ENCODE data around the gene COG3.

The COG3 gene

DNA sequence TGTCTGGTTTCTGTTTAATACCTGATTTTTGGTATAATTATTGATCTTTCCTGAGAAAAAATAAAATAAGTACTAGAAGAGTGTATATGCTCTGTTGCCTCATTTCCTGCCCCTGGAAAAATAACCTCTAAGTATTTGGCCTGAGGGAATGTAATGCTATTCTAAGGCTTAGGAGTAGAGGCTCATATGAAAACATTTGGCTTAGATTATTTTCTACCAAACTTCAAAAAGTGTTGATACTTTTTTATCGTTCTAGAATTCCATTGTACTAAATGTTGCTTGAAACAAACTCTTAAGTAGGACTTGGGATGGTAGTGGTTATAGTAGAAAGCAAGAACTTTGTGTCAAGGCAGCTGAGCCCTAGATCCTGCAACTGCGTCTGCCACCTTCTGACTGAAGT is 57.8 kb downstream of the COG3 start:
- no peak for TF ChIP-seq EZH2phosphoT487 (conservative IDR thresholded peaks at IDR 0.05; ENCODE audit: low read length)
- TF ChIP-seq, protein P1, sequence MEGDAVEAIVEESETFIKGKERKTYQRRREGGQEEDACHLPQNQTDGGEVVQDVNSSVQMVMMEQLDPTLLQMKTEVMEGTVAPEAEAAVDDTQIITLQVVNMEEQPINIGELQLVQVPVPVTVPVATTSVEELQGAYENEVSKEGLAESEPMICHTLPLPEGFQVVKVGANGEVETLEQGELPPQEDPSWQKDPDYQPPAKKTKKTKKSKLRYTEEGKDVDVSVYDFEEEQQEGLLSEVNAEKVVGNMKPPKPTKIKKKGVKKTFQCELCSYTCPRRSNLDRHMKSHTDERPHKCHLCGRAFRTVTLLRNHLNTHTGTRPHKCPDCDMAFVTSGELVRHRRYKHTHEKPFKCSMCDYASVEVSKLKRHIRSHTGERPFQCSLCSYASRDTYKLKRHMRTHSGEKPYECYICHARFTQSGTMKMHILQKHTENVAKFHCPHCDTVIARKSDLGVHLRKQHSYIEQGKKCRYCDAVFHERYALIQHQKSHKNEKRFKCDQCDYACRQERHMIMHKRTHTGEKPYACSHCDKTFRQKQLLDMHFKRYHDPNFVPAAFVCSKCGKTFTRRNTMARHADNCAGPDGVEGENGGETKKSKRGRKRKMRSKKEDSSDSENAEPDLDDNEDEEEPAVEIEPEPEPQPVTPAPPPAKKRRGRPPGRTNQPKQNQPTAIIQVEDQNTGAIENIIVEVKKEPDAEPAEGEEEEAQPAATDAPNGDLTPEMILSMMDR (IDR thresholded peaks at IDR 0.05; ENCODE audit: insufficient read depth, low read length, poor library complexity, severe bottlenecking) = no peak
- H3F3A ChIP-seq (ENCODE audit: insufficient read depth) = no peaks in the 10 kb centered on the region
- no peak overlapping the region for H3K27ac ChIP-seq (ENCODE audit: low read depth, low read length)

DNA sequence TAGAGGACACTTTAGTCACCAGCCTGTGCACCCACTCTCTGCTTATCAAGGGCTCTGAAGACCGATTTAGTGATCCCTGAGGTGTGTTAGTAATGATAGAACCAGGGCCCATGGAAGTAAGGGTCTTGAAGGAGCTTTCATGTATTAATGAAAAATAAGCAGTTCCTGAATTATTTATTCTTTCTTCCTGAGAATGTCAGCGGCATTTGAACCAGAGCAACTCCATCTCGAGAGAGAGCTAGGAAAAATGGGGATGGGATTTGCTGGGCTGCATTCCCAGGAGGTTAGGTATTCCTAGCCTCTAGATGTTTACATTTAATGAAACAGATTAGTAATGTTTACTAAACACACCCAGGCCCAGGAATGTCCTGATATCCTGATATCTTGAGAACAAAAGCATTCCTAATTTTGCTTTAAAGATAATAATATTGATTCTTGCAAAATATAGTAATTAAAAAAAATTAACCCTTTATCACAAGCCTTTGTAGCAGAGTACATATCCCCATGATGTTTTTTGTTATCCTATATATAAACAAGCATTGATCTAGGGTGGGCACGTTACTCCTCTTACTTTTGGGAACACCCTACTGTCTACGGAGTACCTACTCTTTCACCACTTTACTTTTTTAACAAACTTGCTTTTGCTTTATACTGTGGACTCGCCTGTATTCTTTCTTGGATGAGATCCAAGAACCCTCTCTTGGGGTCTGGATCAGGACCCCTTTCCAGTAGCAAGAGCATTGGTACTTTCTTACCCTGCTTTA is 63.1 kb downstream of the COG3 start:
- Histone ChIP-seq H3K9me2 (replicated peaks; ENCODE audit: insufficient read depth, low read length) (no peaks in the 10 kb centered on the region), H4K20me1 (ENCODE audit: low read depth, low read length) (no peaks in the 10 kb centered on the region), H3K36me3 (ENCODE audit: low read length) (peaks cover 19% of the 10 kb centered on the region), H2AFZ (ENCODE audit: low read depth, low read length, severe bottlenecking) (no peak overlapping the region), H3K4me3 (ENCODE audit: insufficient read depth, low read length, poor library complexity, severe bottlenecking) (no peak overlapping the region), H3K27ac (ENCODE audit: low read depth, low read length) (no peak overlapping the region), H3K9me3 (ENCODE audit: insufficient read depth, low read length) (no peaks in the 10 kb centered on the region), H3F3A (ENCODE audit: insufficient read depth) (no peaks in the 10 kb centered on the region), H3K9ac (ENCODE audit: low read length) (no peak overlapping the region), H3K79me2 (ENCODE audit: insufficient read depth, low read length) (no peaks in the 10 kb centered on the region), H3K4me2 (ENCODE audit: low read depth, low read length, poor library complexity, severe bottlenecking) (no peak overlapping the region), H3K27me3 (ENCODE audit: low read length) (no peaks in the 10 kb centered on the region)
- no peak for TF ChIP-seq EZH2phosphoT487 (conservative IDR thresholded peaks at IDR 0.05; ENCODE audit: low read length)

More for the DNA sequence above, 57.8 kb downstream of the COG3 start:
- Histone ChIP-seq H2AFZ (ENCODE audit: low read depth, low read length, severe bottlenecking) (no peak overlapping the region), H3K9me2 (replicated peaks; ENCODE audit: insufficient read depth, low read length) (no peaks in the 10 kb centered on the region), H3K4me3 (ENCODE audit: insufficient read depth, low read length, poor library complexity, severe bottlenecking) (no peak overlapping the region), H3K27me3 (ENCODE audit: low read length) (no peaks in the 10 kb centered on the region), H3K36me3 (ENCODE audit: low read length) (peaks cover 11% of the 10 kb centered on the region), H3K4me2 (ENCODE audit: low read depth, low read length, poor library complexity, severe bottlenecking) (no peak overlapping the region), H3K9me3 (ENCODE audit: insufficient read depth, low read length) (no peaks in the 10 kb centered on the region), H4K20me1 (ENCODE audit: low read depth, low read length) (no peaks in the 10 kb centered on the region), H3K9ac (ENCODE audit: low read length) (no peak overlapping the region), H3K79me2 (ENCODE audit: insufficient read depth, low read length) (no peaks in the 10 kb centered on the region)

DNA sequence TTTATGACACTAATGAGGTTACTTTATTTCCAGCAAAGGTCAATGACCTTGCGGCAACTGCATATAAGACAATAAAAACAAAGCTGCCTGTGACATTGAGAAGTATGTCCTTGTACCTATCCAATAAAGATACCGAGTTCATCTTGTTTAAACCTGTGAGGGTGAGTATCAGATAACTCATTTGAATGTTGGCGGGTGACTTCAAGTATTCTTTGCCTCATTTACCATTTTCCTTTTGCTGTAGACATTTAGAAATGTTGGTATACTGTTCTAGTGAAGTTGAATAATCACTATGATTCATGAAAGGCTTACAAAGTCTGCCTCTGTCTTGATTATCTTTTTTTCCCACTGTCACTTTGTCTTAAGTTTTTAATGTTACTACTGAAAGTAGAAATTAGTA is 65.0 kb downstream of the COG3 start:
- Histone ChIP-seq H3K36me3 (ENCODE audit: low read length) (peaks cover 22% of the 10 kb centered on the region), H3F3A (ENCODE audit: insufficient read depth) (no peaks in the 10 kb centered on the region), H3K9me3 (ENCODE audit: insufficient read depth, low read length) (no peaks in the 10 kb centered on the region), H3K4me2 (ENCODE audit: low read depth, low read length, poor library complexity, severe bottlenecking) (no peak overlapping the region), H3K9me2 (replicated peaks; ENCODE audit: insufficient read depth, low read length) (no peaks in the 10 kb centered on the region), H3K9ac (ENCODE audit: low read length) (no peak overlapping the region), H4K20me1 (ENCODE audit: low read depth, low read length) (no peaks in the 10 kb centered on the region), H3K4me3 (ENCODE audit: insufficient read depth, low read length, poor library complexity, severe bottlenecking) (no peak overlapping the region), H3K79me2 (ENCODE audit: insufficient read depth, low read length) (no peaks in the 10 kb centered on the region), H3K27me3 (ENCODE audit: low read length) (no peaks in the 10 kb centered on the region), H3K27ac (ENCODE audit: low read depth, low read length) (no peak overlapping the region), H2AFZ (ENCODE audit: low read depth, low read length, severe bottlenecking) (no peak overlapping the region)
- TF ChIP-seq, protein P1 (IDR thresholded peaks at IDR 0.05; ENCODE audit: insufficient read depth, low read length, poor library complexity, severe bottlenecking) = no peak
- TF ChIP-seq EZH2phosphoT487 (conservative IDR thresholded peaks at IDR 0.05; ENCODE audit: low read length) = no peak

DNA sequence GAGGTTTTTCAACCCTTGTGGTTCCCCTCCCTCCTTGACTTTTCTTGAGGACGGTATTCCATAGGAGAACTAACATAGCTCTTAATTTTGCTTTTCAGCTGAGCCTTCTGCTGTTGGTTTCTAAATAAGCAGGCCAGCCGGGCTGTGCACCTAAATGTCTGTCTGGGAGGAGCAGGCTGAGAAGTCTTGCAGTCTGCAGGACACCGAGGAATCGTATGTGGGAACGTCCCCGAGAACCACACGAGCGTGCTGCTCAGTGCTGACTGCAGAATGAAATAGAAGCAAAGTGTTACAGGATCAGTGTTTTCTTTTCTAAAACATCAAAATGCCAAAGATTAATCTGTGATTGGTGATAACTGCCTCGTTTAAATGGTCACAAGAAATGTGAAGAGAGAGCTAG is 69.9 kb downstream of the COG3 start:
- Histone ChIP-seq H3F3A (ENCODE audit: insufficient read depth) (no peaks in the 10 kb centered on the region), H3K27me3 (ENCODE audit: low read length) (no peaks in the 10 kb centered on the region), H3K4me2 (ENCODE audit: low read depth, low read length, poor library complexity, severe bottlenecking) (no peak overlapping the region), H3K79me2 (ENCODE audit: insufficient read depth, low read length) (no peaks in the 10 kb centered on the region), H2AFZ (ENCODE audit: low read depth, low read length, severe bottlenecking) (no peak overlapping the region), H3K9me2 (replicated peaks; ENCODE audit: insufficient read depth, low read length) (no peaks in the 10 kb centered on the region), H3K36me3 (ENCODE audit: low read length) (peaks cover 15% of the 10 kb centered on the region), H3K9ac (ENCODE audit: low read length) (no peak overlapping the region), H4K20me1 (ENCODE audit: low read depth, low read length) (no peaks in the 10 kb centered on the region), H3K9me3 (ENCODE audit: insufficient read depth, low read length) (no peaks in the 10 kb centered on the region), H3K27ac (ENCODE audit: low read depth, low read length) (no peak overlapping the region), H3K4me3 (ENCODE audit: insufficient read depth, low read length, poor library complexity, severe bottlenecking) (no peak overlapping the region)
- TF ChIP-seq EZH2phosphoT487 (conservative IDR thresholded peaks at IDR 0.05; ENCODE audit: low read length) = no peak
- TF ChIP-seq, protein P1 (IDR thresholded peaks at IDR 0.05; ENCODE audit: insufficient read depth, low read length, poor library complexity, severe bottlenecking) = no peak

Measured in SU-DHL-6 (cell line).